ENCODE measurements around the gene ARHGAP36.

Gene ARHGAP36, protein sequence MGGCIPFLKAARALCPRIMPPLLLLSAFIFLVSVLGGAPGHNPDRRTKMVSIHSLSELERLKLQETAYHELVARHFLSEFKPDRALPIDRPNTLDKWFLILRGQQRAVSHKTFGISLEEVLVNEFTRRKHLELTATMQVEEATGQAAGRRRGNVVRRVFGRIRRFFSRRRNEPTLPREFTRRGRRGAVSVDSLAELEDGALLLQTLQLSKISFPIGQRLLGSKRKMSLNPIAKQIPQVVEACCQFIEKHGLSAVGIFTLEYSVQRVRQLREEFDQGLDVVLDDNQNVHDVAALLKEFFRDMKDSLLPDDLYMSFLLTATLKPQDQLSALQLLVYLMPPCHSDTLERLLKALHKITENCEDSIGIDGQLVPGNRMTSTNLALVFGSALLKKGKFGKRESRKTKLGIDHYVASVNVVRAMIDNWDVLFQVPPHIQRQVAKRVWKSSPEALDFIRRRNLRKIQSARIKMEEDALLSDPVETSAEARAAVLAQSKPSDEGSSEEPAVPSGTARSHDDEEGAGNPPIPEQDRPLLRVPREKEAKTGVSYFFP

DNA sequence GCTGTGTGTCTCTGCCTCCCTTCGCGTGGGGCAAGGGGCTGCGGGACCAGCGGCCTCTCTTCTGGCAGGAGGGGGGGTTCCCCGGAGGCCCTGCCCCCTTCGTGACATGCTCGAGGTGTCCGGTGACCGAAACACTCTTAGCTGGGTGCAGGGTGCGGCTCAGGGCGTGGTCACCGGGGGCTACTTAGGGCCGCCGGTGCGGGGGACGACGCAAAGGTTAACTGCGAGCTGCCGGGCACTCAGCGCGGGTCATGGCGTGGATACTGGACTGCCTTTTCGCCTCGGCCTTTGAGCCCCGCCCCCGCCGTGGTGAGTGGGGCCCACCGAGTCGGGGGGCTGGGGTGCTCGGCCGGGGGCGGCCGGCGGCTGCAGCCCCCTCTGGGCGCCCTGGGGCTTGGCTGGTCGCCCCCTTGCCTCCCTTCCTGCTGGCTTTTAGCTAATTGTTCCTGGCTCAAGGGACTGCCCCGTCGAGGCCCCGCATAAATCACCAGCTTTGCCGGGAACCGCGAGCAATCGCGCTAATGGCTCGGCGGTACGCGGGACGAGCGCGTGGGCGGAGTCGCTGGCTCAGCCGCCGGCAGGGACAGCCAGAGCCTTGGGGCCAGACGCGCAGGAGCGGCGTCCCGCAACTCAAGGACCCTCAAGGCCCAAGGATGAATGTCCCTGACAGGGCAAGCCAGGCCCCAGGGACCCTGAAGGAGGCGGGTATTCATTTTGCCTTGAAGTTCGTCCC is at the start of gene ARHGAP36:
Gene ARHGAP36 (plus strand): TSS at position 211 of the 733 bp plus-strand sequence. CDS start 23,320 bp downstream, outside the sequence.
- no peak for DNase-seq

DNA sequence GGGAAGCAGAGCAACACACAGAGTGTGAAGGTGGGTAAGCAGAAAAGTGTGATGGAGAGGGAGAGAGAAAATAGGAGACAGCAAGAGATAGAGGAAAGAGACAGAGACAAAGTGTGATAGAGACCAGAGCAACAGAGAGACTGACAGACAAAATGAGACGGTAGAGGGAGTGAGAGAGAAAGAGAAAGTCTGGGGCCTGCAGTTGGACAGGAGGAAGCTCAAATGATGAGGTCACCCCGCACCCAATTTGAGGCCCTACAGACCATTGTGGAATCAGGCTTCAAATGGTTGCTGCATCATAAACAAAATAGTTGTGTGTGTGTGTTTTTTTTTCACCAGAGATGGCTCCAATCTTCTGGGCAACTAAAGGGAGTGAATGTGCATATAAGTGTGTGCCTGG is 48.0 kb upstream of the ARHGAP36 start:
- DNase-seq, result no peak

DNA sequence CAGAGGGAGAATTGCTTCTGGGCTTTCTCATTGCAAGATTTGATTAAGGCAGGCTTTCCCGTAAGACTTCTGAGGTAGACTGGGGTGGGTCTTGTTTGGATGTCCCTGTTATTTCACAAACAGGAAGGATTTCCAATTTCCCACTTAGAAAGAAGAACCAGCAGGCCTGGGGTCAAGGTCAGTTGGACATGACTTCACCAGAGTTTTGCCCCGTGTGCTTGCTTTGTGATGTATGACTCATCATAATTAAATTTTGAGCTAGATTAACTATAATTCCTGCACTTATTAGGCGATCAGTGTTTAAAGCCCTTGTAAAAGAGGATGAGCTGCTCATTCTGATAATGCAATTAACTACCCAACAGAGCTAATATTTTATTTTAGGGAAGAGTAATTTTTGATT is 32.8 kb upstream of the ARHGAP36 start:
- no peak for DNase-seq

DNA sequence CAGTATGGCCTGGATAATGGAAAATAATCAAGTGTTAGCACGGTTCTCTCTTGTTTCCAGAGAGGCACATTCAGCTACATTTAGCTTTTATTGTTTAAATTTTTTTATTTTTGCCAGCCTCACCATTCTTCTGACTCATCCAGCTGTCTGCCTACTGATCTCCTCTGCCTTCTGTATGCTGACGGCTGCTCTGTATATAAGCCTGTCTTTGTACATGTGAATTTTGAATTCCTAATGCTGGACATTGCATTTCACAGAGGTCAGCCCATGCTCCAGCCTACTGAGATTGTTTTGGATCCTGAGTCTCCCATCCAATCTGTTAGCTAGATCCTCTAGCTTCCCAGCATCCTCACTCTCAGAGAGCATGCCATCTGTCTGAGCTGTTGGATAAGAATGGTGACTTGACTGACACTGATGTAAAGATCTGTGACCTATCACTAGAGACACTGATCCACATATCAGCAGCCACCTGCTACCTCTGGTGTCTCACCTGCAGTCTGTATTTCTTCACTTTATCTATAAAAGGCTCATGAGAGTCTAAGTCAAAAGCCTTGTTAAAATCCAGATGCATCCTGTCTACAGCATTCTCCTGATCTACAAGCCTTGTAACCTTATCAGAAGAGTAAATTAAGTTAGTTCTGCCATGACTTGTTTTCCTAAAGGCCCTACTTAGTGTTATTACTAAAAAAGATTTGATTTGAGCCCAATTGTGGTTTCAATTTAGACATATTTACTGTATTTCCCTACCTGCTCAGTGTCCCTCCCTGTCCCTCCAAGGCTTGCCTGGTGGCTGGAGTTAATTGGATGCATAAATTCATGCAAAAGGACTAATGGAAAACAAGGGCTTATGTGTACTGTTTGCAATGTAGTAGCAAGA is 25.6 kb upstream of the ARHGAP36 start:
- DNase-seq, result no peak

DNA sequence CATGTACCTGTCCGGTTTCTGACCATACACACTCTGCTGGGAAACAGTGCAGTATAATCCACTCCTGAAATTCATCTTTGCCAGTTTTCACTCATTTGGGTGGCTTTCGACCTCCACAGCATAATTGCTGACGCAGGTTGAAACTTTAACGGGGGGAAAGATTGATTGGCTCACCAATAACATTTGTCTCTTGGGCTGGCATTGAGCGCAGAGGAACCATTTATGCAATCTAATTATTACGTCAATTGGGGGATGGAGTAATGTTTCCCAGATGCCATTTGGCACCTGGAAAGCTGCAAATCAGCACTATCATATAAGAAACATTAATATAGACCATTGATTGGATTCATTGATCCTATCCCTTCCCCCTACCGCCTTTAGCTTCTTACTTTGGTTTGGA is 24.1 kb upstream of the ARHGAP36 start:
- no peak for DNase-seq

DNA sequence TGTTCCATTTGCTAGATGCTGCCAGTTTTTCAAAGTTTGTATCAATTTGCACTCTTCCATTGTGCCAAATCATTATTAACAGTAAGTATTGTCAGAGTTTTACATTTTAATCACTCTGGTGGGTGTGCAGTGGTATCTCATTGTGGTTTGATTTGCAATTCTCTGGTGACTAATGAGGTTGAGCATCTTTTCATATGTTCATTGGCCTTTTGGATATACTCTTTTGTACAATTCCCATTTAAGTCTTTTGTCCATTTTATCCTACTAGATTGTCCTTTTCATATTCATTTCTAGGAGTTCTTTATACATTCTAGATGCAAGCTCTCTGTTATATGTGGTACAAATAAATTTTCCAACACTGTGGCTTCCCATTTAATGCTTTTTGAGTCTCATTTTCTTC is 17.4 kb upstream of the ARHGAP36 start:
- DNase-seq, result no peak

DNA sequence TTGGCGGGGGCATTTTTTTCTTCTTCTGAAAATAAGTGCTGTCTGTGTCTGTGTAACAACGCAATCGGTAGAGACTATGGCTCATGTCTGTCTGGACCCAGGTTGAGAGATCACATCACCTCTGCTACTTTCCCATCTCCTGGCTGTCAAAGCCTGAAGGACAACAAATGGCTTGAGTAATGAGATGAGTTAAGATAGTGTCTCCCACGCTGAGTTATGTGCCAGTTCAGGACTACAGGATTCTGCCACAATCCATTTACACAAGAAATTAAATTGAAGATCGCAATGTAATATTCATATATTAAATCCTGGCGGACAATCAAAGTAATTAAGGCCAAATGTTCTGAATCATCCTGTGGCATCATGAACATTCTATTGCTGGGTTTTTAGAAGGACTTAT is 16.5 kb upstream of the ARHGAP36 start:
- no peak for DNase-seq

DNA sequence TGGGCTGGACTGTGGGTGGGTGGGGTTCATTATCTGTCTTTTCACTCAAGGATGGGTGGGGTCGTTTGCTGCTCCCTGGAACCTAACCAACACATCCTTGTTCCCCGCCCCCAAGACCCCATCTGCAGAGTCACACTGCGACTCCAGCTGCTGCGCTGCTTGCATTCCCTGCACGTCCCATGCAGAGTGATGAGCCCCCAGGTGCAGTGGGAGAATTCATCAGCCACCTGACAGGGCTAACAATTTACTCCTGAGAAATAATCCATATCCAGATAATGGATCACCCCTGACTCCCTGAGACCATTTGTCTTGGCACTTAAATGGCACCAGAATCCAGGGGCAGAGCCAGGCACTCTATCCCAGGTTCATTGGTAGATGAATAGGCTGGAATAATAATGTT is 12.4 kb upstream of the ARHGAP36 start:
- DNase-seq, result no peak

DNA sequence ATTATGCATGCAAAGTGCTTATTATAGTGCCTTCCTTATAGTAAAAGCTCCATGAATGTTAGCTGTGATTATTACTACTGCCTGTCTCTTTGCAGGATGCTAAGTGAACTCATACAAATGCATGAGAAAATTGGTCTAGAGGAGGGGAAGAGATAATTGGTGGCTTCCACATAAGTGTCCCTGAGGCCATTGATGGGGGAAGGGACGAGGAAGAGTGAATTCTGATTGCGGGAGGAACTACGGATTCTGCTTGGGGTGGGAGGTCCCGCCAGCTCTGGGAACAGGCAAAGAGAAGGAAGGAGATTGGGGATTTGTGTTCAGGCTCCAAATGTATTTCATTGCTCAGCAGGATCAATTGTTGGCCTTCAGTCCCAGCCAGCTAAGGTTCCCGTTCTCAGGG is 11.6 kb upstream of the ARHGAP36 start:
- no peak for DNase-seq

DNA sequence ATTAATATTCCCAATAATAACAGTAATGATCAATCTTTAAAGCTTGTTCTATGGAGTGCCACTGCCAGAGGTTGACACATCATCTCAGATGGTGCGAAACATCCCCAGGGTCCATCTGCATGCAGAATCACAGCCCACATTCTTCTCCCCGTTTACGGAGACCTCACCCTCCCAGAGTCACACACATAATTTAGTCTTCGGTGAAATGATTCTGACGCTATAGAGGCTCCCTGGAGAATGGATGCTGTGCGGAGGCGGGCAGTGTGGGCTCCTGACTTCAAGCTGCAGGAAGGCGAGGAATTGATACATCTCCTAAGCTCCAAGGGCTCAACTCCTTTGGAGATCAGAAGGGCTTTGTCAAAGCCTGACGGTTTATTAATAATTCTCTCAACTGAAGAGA is 11.0 kb upstream of the ARHGAP36 start:
- DNase-seq, result no peak

DNA sequence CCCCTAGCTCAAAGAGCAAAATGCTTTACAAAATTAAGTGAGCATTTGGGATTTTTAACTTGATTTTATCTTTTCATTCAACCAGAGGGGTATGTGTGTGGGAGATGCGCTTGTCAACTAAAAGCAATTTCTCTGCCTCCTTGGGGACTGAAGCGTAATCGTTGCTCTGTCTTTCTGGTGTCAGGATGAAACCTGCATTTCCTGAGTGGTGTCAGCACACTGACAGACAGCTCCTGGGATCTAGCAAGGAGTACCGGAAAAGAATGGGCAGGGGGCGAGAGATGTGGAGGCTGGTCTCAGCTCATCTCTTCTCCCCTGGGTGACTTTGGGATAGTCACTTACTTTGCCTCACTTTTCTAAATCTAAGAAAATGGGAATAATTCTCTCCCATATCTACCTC is 5.1 kb upstream of the ARHGAP36 start:
- DNase-seq, result no peak

DNA sequence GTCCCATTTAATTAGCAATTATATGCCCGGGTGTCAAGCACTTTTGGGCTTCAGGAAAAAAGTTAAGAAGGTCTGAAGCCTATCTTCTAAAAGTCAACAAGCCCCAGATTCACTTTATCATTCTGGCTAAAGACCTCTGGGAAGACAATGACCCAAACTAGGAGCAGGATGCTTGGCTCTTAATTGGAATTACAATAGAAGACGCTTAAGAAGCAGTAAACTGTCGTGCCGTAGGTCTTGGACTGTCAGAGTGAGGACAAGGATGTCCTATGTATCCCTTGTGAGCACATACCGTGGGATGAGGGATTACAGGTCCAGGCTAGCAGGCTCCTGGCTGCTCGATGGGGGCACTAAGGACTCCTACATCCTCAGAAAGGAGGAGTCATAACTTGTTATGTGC is 3.2 kb upstream of the ARHGAP36 start:
- DNase-seq, result no peak

DNA sequence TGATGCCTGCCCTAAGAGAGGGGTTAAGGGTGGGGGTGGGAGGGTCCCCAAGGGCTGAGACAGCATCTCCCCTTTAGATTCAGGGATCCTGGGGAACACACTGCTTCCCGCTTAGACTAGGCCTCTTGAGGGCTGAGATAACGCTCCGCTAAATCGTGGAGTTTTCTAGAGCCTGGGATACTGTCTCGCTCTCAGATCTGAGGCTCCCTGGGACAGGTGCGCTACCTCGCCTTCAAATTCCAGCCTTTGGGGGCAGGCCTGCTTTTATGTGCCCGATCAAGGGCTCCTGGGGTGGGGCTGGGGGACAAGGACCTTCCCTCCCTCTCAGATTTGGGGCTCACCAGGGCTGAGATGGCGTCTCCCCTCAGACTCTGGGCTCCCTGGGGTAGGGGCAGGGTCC is 440 bp upstream of the ARHGAP36 start:
- DNase-seq, result no peak

DNA sequence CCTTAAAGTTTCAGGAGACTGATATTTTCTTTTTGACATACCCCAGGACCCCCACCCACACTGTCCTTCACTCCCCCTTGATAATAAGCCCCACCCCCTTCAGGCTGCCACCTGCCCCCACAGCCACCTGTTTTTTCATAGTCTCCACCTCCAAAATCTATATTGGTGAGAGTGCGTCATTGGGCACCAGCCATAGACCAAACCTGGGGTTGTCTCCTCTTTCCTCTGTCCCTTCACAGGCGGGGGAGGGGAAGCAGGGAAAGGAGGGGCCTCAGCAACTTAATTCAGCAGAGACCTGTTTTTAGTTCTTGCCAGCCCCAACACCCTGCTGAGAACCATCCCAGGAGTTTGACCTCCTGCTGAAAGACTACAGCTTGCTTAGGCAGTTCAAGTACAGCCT is 1.1 kb downstream of the ARHGAP36 start:
- no peak for DNase-seq

DNA sequence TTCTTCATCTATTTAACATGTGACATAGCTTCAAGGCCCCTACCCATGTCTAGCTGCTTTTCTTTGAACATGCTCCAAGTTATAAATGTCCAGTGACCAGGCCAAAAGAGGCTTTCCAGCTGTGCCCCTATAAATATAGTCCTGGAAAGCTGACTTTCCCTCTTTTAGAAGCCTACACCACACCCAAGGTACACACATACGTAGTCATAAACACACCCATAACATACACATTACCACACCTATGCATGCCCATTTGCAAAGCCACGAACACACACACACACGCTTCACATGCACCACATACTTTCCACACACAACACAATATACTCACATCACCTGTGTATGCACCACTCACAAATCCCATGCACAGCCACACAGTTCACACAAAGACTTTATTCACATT is 2.0 kb downstream of the ARHGAP36 start:
- no peak for DNase-seq

DNA sequence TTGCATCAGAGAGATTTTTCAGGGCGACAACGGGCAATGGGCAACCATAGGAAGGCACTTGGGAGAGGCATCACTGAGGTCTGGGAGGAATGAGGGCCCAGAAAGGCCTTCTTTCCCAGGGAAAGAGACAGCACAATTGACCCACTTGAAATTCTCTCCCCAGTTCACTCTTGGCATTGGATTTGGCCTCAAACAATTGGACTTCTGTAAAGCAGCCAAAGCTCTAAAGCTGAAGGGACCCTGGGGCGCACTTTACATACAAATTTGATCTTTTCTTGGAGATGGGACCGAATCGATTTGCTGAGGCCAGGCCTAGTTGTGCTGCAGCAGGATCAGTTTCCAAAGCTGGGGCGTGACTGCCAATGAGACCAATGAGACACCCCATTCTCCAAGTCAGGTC is 3.2 kb downstream of the ARHGAP36 start:
- DNase-seq, result no peak

DNA sequence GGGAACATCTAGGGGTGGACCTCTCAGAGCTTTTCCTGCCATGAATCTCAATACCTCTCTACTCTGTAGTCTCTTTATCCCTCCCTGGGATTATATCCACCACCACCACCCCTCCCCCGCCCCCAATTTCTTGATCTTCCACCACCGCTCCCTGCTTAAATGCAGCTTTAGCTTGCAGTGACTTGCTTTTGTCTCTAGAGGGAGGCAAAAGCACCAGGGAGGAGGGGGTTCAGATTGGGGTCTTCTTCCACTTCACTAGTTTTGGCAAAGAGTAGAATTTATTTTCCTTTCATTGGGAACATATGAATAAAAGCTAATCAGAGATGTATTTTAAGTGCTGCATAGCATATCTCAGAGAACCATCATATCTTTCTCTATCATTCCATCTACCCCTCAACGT is 5.5 kb downstream of the ARHGAP36 start:
- no peak for DNase-seq

DNA sequence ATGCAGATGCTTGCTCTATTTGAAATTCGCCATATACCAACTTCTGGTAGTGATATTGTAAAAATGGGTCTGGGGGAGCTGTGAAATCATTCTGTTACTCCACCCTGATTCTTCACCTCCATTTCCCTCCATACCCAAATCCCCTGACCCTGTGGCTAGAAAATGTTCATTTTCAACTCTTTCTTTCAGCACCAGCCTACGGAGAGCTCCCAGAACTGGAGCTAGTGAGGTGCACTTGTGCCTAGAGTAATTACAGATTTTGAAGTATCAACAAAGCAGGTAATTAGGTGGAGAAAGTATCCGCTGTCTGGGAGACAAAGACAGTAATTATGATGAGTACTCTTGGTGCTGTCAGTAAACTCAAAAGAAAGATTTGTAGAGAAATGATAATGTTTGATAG is 8.1 kb downstream of the ARHGAP36 start:
- peak; percentile 42 for DNase-seq

DNA sequence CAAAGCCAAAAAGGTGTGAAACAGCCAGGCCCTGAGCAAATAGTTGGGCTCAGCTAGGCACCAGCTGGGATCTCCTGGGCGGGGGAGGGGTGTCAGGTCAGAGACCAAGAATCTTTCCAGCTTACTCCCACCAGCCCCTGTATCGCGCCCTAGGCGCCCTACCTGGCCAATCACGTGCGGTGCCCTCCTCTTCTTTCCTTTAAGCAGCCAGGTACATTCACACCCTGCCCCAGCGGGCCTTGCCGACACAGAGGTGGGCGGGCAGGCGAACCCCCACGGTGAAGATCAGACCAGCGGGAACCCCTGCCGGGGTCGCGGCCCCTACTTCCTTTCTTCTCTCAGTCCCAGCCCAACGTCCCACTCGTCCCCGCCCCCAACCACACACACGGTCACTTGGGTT is 9.1 kb downstream of the ARHGAP36 start:
- no peak for DNase-seq

DNA sequence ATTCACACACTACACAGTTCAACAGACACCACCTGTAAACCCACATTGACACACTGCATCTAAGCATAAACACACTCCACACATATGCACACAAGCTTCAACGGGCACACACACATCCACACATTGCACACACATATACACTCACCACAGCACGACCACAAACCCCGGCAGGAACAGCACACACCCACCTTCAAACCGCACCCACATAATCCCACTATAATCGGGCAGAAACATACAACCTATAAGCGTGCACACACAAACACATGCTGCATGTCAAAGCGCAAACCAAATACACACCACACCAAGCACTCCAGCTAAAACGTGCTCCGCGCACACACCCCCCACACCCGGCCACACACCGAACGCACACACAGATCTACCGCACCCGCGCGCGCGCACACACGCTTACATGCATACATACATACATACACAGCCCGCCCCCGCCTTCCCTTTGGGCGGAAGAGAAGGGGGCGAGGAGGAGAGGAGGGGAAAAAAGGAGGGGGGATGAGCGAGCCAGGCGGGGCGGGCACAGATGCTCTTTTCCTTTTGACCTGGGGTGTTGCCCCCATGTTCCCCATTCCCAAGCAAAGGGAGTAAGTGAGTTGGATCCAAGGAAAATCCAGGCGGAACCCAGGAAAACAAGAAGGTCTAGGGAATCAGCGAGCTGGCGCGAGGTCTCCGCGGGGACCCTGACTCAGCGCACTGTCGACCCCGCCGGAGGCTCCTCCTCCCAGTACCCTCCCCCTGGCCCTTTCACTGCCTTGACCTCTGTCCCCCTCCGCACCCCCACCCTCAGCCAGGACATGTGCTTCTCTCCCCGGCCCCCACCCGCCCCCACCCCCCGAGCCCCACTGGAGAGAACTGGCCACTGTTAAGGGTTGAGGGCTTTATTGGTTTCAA is 9.9 kb downstream of the ARHGAP36 start:
- DNase-seq, result no peak

DNA sequence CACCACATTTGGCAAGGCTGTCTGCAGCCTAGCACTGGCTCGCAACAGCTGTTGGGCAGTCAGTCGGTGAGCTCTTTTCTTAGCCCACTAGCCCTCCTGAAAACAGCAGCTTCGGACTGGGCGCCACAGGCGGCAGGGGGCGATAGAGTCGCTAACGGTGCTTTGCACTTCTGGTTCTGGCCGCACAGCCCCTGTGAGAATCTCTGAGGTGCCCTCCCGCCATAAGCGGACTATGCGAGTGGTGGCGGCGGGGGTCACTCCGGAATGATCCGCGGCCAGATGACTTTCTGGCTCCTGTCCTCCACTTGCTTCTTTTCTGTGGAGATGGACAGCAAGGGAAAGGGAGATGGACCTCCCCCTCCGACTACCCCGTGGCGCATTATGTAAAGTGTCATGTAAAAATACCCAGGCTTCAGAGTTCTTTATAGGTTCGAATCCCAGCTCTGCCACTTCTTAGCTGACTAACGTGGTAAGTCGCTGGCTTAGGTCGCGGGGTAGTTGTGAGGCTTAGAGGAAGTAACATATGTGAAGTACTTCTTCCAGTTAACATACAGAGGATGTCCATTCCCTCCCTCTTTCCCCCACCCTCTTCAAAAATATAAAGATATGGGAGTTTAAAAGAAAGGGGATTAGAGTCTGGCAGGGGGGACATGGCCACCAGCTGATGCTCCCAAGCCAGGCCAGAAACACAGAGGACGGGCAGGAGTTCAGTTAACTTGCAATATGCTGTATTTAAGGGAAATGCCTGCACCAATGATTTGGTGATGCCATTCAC is 11.0 kb downstream of the ARHGAP36 start:
- DNase-seq, result peak; percentile 19

Measured in NCI-H1105 (cell line).